NOMO-1 treated with dmso at 0.1 percent for 144 hours (cell line): ENCODE data around the gene SPOUT1.
"Not testable (repeated sequence)": the region's sequence is repeated elsewhere in the genome, so short reads cannot be mapped to it uniquely, and the experiment has no call there.

Source experiments
- DNase-seq: peaks from one replicate; lab custom pipeline; 2025; ENCODE audit not compliant: unreplicated experiment; lab: John Stamatoyannopoulos, UW

SPOUT1 gene, protein sequence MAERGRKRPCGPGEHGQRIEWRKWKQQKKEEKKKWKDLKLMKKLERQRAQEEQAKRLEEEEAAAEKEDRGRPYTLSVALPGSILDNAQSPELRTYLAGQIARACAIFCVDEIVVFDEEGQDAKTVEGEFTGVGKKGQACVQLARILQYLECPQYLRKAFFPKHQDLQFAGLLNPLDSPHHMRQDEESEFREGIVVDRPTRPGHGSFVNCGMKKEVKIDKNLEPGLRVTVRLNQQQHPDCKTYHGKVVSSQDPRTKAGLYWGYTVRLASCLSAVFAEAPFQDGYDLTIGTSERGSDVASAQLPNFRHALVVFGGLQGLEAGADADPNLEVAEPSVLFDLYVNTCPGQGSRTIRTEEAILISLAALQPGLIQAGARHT

DNA sequence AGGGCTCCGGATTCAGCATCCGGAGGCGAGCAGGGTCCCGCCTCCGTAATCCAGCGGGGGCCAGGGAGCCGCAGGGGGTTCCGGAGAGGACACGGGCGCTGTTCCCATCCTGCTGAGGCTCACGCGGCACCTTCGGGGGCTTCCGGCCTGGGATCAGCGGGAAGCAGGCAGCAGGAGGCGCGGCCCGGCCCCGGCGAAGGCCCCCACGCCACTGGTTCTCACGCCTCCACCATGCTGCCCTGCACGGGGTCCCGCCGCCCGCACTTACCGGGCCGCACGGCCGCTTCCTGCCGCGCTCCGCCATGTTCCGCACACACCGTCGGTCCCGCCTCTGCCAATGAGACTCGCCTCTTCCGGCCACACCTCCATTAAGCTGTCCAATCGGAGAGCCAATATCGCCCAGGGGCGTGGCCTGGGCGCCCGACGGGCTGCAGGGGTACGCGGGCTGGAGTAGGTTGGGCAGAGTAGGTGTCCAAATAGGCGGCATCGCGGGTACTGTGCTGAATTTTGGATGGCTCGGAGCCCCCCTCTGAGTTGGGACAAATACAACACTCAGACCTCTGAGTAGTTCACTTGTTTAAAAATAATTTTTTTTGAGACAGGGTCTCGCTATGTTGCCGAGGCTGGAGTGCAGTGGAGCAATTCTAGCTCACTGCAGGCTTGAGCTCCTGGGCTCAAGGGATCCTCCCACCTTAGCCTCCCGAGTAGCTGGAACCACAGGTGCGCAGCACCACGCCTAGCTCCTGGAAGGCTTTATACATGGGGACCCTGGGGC is at the start of gene SPOUT1:
TSS of gene SPOUT1 (minus strand) at position 318 of the 775 bp plus-strand sequence. CDS start at position 304, 14 bp downstream.
- DNase-seq, result peak; percentile 95

DNA sequence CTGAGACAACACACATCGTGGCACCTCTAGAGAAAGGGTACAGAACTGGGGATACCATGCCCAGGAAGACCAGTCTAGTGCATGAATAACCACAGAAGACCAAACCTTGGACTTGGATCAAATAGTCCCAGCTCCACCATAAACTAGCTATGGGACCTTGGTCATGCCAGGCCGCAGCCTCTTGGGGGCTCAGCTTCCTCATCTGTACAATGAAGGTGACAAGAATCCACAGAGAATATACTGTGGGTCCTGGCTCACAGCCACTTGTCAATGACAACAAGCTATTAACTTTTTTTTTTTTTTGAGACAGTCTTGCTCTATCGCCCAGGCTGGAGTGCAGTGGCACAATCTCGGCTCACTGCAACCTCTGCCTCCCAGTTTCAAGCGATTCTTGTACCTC is 48.3 kb upstream of the SPOUT1 start:
- no peak for DNase-seq

- not testable (repeated sequence) for DNase-seq
Observed at GRCh38 chr9:128870941-128871265, 41.3 kb upstream of the SPOUT1 start.

DNA sequence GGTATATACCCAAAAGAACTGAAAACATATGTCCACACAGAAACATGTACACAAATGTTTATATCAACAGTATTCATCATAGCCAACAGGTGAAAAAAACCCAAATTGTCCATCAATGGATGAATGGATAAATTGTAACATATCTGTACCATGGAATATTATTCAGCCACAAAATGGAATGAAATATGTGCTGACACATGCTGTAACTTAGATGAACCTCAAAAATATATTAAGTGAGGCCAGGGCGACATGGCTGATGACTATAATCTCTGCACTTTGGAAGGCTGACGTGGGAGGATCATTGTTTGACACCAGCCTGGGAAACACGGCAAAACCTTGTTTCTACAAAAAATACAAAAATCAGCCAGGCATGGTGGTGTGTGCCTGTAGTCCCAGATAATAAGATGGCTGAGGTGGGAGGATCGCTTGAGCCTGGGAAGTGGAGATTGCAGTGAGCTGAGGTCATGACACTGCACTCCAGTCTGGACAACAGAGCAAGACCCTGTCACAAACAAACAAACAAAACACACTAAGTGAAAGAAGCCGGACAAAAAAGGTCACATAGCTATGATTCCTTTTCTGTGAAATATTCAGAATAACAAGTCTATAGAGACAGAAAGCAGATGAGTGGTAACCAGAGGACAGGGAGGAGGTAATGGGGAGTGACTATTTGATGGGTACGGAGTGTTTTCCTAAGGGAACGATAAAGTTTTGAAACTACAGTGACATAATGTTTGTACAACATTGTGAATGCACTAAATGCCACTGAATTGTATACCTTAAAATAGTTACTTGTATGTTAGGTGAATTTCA is 40.7 kb upstream of the SPOUT1 start:
- no peak for DNase-seq

DNA sequence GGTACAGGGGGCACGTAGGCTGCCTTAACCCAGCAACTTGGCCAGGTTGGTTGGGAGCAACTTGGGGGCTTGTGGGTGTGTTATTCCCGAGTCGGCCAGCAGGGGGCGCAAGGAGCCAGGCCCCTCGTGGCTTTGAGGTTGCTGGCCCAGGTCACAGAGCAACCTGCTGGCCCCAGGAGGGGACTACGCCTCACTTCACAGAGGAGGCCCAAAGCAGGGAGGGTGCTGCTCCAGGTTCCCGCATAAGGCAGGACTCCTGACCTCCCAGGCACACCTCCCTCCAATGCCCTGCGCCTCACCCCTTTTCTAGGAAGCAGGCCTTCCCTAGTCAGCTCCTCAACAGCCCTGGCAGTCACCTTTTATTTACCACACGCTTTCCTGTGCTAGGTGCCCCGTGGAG is 34.1 kb upstream of the SPOUT1 start:
- DNase-seq, result no peak

DNA sequence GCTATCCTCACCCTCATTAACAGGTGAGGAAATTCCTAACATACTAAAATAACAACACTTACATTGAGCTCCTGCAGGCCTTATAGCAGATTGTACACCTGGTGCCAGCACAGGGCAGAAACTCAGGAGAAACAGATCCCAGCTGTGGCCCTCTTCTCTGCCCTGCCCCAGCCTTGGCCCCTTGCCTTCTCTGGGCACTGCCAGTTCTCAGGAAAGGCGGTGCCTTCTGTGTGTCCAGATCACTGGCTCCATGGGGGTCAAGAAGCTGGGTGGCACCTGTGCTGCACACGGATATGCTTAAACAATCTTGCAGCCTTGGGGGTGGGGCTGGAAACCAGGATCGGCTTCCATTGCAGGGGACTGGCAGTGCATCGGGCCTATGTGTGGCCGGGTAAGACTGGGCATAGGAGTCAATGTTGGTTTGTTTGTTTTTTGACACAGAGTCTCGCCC is 32.8 kb upstream of the SPOUT1 start:
- DNase-seq, result no peak

GRCh38 chr9:128861501-128861900 is 31.9 kb upstream of the SPOUT1 start:
- no peak for DNase-seq

DNA sequence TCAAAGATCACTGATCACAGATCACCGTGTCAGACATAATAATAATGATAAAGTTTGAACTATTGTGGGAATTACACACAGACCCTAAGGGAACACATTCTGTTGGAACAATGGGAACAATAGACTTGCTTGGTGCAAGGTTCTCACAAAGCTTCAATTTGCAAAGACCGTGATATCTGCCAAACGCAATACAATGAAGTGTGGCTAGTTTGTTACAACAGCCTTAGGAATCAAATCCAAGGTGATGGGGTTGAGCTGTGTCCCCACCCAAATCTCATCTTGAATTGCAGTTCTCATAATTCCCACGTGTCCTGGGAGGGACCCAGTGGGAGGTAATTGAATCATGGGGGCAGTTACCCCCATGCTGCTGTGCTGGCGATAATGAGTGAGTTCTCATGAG is 31.3 kb upstream of the SPOUT1 start:
- no peak for DNase-seq

GRCh38 chr9:128858476-128858875 is 28.9 kb upstream of the SPOUT1 start:
- DNase-seq, result not testable (repeated sequence)

DNA sequence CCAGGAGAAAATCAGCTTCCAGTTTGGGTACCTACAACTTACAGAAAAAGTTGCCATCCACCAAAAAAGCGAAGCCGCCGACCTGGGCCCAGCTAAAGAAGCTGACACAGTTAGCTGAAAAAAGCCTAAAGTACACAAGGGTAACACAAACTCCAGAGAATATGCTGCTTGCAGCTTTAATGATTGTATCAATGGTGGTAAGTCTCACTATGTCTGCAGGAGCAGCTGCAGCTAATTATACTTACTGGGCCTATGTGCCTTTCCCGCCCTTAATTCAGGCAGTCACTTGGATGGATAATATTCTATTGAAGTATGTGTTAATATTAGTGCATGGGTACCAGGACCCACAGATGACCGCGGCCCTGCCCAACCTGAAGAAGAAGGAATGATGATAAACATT is 24.9 kb upstream of the SPOUT1 start:
- DNase-seq, result not testable (repeated sequence)

- DNase-seq, result not testable (repeated sequence)
Observed at GRCh38 chr9:128852646-128853045, 23.1 kb upstream of the SPOUT1 start.

DNA sequence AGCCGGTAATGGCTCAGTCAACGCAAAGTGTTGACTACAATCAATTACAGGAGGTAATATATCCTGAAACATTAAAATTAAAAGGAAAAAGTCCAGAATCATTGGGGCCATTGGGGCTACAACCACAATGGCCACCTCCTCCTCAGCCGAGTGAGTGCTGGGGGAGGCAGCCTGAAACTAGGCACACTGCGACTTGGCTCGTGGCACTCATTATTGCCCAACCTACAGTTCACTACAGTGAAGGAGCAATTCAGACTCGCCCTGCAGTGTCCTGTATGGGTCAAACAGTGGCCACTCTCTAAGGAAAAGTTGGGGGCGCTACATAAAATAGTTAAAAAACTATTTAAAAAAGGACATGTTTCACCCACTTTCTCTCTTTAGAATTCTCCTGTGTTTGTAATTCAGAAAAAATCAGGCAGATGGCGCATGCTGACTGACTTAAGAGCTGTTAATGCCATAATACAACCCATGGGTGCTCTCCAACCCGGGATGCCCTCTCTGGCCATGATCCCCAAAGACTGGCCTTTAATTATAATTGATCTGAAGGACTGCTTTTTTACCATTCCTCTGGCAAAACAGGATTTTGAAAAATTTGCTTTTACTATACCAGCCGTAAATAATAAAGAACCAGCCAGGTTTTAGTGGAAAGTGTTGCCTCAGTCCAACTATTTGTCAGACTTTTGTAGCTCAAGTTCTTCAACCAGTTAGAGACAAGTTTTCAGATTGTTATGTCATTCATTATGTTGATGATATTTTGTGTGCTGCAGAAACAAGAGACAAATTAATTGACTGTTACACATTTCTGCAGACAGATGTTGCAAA is 22.4 kb upstream of the SPOUT1 start:
- DNase-seq, result not testable (repeated sequence)

GRCh38 chr9:128851024-128851423 is 21.4 kb upstream of the SPOUT1 start:
- DNase-seq, result not testable (repeated sequence)

DNA sequence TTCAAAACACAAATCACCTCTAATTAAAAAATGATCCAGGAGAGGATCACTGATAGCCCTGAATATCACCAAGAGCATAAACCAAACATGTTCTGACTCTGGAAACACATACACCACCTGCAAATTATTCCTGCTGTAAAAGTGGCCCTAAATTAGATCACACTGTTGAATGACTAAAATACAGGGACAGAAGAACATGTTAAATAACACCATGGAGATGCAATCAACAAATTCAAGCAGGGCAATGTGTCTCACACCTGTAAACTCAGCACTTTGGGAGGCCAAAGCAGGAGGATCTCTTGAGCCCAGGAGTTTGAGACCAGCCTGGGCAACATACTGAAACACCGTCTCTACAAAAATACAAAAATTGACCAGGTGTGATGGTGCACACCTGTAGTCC is 18.2 kb upstream of the SPOUT1 start:
- no peak for DNase-seq

DNA sequence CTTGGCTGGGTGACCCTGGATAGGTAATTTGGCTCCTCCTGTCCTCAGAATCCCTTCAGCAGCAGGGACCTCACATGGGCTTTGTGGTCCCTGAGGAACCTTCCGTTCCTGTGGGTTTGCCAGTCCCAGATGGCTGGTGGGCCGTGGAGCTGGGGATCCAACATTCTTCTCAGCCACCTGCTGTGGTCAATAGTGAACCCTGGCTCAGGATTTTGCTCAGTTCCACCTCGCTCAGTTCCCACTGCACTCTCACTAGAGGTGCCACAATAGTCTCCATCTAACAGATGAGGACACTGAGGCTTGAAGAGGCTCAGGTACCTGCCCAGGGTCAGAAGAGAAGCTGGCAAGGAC is 17.1 kb upstream of the SPOUT1 start:
- DNase-seq, result no peak

DNA sequence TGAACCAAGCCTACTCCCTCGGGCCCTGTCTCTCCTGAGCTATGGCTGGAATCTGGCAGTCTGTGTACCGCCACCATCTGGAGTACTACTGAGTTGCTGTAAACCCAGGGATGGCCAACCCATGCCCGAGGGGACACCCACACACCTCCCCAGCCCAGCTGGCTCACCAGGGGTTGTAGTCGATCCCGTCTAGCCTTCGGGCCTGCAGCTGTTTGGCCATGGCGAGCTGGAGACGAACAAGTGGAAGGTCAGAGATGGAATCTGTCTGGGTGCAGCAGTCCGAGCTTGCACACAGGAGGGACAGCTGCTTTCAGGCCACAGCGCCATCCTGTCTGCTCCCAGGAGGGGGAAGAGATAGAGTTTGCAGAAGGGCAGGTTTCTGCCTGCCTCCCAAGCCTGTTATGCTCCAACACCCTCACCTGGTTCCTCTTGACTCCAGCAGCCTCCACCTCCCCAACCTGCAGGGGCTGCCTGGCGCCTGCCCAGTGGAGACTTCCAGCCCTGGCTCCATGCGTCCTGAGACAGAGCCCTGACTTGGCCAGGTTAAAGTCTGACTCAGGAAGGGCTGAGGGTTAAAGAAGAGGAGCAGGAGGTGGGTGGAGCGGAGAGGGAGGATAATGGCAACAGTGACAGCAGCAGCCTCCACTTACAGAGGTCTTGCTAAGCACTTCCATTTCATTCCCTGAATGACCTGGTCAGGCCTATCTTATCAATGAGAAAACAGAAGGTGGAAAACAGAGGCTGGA is 15.8 kb upstream of the SPOUT1 start:
- no peak for DNase-seq

DNA sequence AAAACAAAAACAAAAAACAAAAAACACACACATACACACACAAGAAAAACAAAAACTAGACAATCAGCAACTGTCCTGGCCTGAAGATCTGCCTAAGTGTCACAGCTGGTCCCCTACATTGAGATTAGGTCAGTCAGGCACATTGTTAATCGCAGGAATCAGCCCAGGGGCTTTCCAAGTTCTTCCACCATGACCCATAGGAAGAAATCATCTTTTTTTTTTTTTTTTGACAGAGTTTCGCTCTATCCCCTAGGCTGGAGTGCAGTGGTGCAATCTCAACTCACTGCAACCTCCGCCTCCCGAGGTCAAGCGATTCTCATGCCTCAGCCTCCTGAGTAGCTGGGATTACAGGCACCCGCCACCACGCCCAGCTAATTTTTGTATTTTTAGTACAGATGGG is 13.6 kb upstream of the SPOUT1 start:
- not testable (repeated sequence) for DNase-seq

- no peak for DNase-seq
Observed at GRCh38 chr9:128841694-128842492, 12.3 kb upstream of the SPOUT1 start.

DNA sequence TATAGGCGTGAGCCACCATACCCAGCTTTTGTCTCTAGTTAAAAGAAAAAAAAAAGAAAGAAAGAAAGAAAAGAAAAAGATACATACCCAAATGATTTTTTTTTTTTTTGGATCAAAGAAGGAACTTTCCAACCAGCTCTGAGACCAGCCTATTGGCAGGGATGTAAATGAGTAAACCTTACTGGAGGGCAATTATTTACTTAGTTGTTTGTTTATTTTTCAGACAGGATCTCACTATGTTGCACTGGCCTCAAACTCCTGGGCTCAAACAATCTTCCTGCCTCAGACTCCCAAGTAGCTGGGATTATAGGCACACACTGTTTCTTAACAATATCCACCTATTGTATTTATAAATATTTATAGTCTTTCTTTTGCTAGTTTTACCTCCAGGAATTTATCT is 10.9 kb upstream of the SPOUT1 start:
- DNase-seq, result no peak
